ENCODE measurements around the gene HOXA3. TPM values are rescaled to one million over a fixed set of nuclear protein-coding genes. Genes with fewer than 3 reads are reported as not detected.

HOXA3 gene
- total RNA-seq, 1 donor from 2014 or later = 3.6 TPM

Other genes starting within 250 kb of the HOXA3 start
- 0.30 and 0.32 TPM in 2 replicates for gene HOXA1, start 56.6 kb downstream of the HOXA3 start, total RNA-seq
- under 0.01 and 0.15 TPM in 2 replicates for gene HOXA2, start 49.9 kb downstream of the HOXA3 start, total RNA-seq
- 0.30 and 0.32 TPM in 2 replicates for gene HOXA4, start 21.8 kb downstream of the HOXA3 start, total RNA-seq
- 4.2 and 9.6 TPM in 2 replicates for gene HOXA5, start 8.9 kb downstream of the HOXA3 start, total RNA-seq
- gene HOXA6, start 4.8 kb downstream of the HOXA3 start, total RNA-seq = 2.6 and 2.9 TPM in 2 replicates
- 1.4 and 1.9 TPM in 2 replicates for gene HOXA7, start 4.1 kb upstream of the HOXA3 start, total RNA-seq
- gene HOXA9, start 13.0 kb upstream of the HOXA3 start, total RNA-seq = 28.9 and 31.8 TPM in 2 replicates
- gene HOXA10, start 21.7 kb upstream of the HOXA3 start, total RNA-seq = 17.9 and 20.1 TPM in 2 replicates
- gene HOXA11, start 32.6 kb upstream of the HOXA3 start, total RNA-seq = 8.1 and 10.3 TPM in 2 replicates
- 0.65 and 2.1 TPM in 2 replicates for gene HOXA13, start 47.5 kb upstream of the HOXA3 start, total RNA-seq
- not detected in 2 replicates for gene EVX1, start 90.2 kb upstream of the HOXA3 start, total RNA-seq